ENCODE data around the gene FURIN. TPM values are rescaled to one million over a fixed set of nuclear protein-coding genes. Genes with fewer than 3 reads are reported as not detected.

Gene FURIN
- total RNA-seq, 1 donor from 2014 or later = 8.3 TPM

DNA sequence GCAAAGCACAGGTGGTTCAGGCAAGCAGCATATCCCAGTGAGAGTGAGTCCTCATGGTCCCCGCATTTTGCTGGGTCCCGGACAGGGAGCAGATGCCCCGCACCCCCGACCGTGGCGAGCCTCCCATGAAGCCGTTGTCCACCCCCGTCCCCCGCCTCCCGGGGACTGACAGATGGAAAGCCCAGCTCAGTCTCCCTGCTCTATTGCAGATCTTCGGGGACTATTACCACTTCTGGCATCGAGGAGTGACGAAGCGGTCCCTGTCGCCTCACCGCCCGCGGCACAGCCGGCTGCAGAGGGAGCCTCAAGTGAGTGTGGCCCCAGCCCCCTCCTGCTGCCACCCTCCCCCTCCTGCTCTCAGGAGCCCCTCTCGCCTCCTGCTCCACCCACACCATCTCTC is 7.7 kb downstream of the FURIN start:
- no peak overlapping the region for H3K4me3 ChIP-seq
- no peak overlapping the region for H2AFZ ChIP-seq (replicated peaks)
- H3F3A ChIP-seq (ENCODE audit: low read depth) = peaks cover 13% of the 10 kb centered on the region
- no peak for TF ChIP-seq EZH2 (IDR thresholded peaks at IDR 0.05)
- TF ChIP-seq, protein P1, sequence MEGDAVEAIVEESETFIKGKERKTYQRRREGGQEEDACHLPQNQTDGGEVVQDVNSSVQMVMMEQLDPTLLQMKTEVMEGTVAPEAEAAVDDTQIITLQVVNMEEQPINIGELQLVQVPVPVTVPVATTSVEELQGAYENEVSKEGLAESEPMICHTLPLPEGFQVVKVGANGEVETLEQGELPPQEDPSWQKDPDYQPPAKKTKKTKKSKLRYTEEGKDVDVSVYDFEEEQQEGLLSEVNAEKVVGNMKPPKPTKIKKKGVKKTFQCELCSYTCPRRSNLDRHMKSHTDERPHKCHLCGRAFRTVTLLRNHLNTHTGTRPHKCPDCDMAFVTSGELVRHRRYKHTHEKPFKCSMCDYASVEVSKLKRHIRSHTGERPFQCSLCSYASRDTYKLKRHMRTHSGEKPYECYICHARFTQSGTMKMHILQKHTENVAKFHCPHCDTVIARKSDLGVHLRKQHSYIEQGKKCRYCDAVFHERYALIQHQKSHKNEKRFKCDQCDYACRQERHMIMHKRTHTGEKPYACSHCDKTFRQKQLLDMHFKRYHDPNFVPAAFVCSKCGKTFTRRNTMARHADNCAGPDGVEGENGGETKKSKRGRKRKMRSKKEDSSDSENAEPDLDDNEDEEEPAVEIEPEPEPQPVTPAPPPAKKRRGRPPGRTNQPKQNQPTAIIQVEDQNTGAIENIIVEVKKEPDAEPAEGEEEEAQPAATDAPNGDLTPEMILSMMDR (IDR thresholded peaks at IDR 0.05) = no peak
- TF ChIP-seq EZH2phosphoT487 (IDR thresholded peaks at IDR 0.05) = no peak
- H3K27me3 ChIP-seq = no peaks in the 10 kb centered on the region
- peaks cover 23% of the 10 kb centered on the region for H3K36me3 Mint-ChIP-seq
- H3K9me3 Mint-ChIP-seq = no peaks in the 10 kb centered on the region
- no peak overlapping the region for H3K4me2 ChIP-seq
- H3K36me3 ChIP-seq = no peaks in the 10 kb centered on the region
- H3K27ac Mint-ChIP-seq = no peak overlapping the region
- H3K4me1 Mint-ChIP-seq = peaks cover 23% of the 10 kb centered on the region
- H4K20me1 ChIP-seq (ENCODE audit: low read depth) = peaks cover 17% of the 10 kb centered on the region
- H3K9ac ChIP-seq = no peak overlapping the region
- DNase-seq (ENCODE audit: low spot score) = no peak
- H3K4me3 Mint-ChIP-seq = no peak overlapping the region
- peaks cover 2% of the 10 kb centered on the region for H3K27me3 Mint-ChIP-seq (ENCODE audit: insufficient read depth, low read depth)
- no peaks in the 10 kb centered on the region for H3K9me3 ChIP-seq (ENCODE audit: low read depth)
- peaks cover 6% of the 10 kb centered on the region for H3K79me2 ChIP-seq (ENCODE audit: low read depth)
- peaks cover 26% of the 10 kb centered on the region for H3K4me1 ChIP-seq
- H3K27ac ChIP-seq = no peak overlapping the region

DNA sequence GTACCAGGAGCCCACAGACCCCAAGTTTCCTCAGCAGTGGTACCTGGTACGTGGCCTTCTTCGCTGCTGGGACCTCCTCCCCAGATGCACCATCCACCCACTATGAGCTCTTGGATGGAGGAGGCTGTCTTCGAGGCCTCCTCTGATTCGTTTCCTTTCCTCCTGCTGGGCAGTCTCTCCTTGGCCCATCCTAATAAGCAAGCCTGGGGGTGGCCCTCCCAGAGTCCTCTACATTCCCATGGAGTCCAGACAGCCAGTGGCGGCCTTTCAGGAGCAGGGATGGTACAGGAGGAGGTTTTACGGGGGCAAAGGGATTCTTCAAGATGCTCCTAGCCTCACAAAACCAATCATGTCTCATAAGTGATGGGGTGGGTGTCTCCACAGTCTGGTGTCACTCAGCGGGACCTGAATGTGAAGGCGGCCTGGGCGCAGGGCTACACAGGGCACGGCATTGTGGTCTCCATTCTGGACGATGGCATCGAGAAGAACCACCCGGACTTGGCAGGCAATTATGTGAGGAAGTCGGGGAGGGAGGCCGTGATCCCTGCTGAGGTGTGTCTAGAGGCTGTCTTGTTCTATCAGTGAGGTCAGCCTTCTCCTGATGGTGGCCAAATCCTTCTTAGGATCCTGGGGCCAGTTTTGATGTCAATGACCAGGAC is 8.3 kb downstream of the FURIN start:
- Histone ChIP-seq H3K79me2 (ENCODE audit: low read depth) (peaks cover 6% of the 10 kb centered on the region), H3K36me3 (no peaks in the 10 kb centered on the region), H3K9me3 (ENCODE audit: low read depth) (no peaks in the 10 kb centered on the region), H2AFZ (replicated peaks) (no peak overlapping the region), H3K4me2 (no peak overlapping the region), H3K4me3 (no peak overlapping the region), H3K9ac (no peak overlapping the region), H3K4me1 (peaks cover 26% of the 10 kb centered on the region), H3K27ac (no peak overlapping the region), H3K27me3 (no peaks in the 10 kb centered on the region), H3F3A (ENCODE audit: low read depth) (peaks cover 12% of the 10 kb centered on the region), H4K20me1 (ENCODE audit: low read depth) (peaks cover 17% of the 10 kb centered on the region)
- Mint-ChIP-seq H3K4me1 (peaks cover 23% of the 10 kb centered on the region), H3K27ac (no peak overlapping the region), H3K4me3 (no peak overlapping the region), H3K36me3 (peaks cover 23% of the 10 kb centered on the region), H3K9me3 (no peaks in the 10 kb centered on the region), H3K27me3 (ENCODE audit: insufficient read depth, low read depth) (peaks cover 2% of the 10 kb centered on the region)
- DNase-seq (ENCODE audit: low spot score) = no peak
- TF ChIP-seq EZH2 (IDR thresholded peaks at IDR 0.05) (no peak), EZH2phosphoT487 (IDR thresholded peaks at IDR 0.05) (no peak)
- TF ChIP-seq, protein P1 (IDR thresholded peaks at IDR 0.05) = no peak

DNA sequence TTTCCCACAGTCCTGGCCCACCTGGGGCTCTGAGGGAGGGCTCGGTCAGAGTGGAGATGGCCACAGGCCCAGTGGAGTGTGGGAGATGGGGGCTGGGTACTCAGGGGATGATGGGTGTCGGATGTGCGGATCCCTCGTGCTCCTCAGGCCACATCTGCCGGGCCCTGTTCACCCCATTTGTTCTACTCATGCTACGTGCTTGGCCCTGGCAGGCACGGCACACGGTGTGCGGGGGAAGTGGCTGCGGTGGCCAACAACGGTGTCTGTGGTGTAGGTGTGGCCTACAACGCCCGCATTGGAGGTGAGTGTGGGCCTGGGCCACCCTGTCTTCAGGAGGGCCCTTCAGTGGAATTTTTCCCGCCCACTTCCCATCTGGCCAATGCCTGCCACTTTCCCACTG is 8.9 kb downstream of the FURIN start:
- Histone ChIP-seq H3K4me2 (no peak overlapping the region), H3K27me3 (no peaks in the 10 kb centered on the region), H3K9ac (no peak overlapping the region), H3F3A (ENCODE audit: low read depth) (peaks cover 5% of the 10 kb centered on the region), H3K9me3 (ENCODE audit: low read depth) (no peaks in the 10 kb centered on the region), H3K4me1 (peaks cover 23% of the 10 kb centered on the region), H3K27ac (no peak overlapping the region), H3K36me3 (no peaks in the 10 kb centered on the region), H3K4me3 (no peak overlapping the region), H4K20me1 (ENCODE audit: low read depth) (peaks cover 13% of the 10 kb centered on the region), H3K79me2 (ENCODE audit: low read depth) (peaks cover 6% of the 10 kb centered on the region), H2AFZ (replicated peaks) (no peak overlapping the region)
- H3K27me3 Mint-ChIP-seq (ENCODE audit: insufficient read depth, low read depth) = peaks cover 2% of the 10 kb centered on the region
- H3K9me3 Mint-ChIP-seq = no peaks in the 10 kb centered on the region
- no peak for TF ChIP-seq EZH2phosphoT487 (IDR thresholded peaks at IDR 0.05)
- TF ChIP-seq, protein P1 (IDR thresholded peaks at IDR 0.05) = no peak
- TF ChIP-seq EZH2 (IDR thresholded peaks at IDR 0.05) = no peak
- H3K36me3 Mint-ChIP-seq = peaks cover 23% of the 10 kb centered on the region
- DNase-seq (ENCODE audit: low spot score) = no peak
- peaks cover 22% of the 10 kb centered on the region for H3K4me1 Mint-ChIP-seq
- H3K27ac Mint-ChIP-seq = no peak overlapping the region
- H3K4me3 Mint-ChIP-seq = no peak overlapping the region
